ENCODE measurements around the gene VARS1.

DNA sequence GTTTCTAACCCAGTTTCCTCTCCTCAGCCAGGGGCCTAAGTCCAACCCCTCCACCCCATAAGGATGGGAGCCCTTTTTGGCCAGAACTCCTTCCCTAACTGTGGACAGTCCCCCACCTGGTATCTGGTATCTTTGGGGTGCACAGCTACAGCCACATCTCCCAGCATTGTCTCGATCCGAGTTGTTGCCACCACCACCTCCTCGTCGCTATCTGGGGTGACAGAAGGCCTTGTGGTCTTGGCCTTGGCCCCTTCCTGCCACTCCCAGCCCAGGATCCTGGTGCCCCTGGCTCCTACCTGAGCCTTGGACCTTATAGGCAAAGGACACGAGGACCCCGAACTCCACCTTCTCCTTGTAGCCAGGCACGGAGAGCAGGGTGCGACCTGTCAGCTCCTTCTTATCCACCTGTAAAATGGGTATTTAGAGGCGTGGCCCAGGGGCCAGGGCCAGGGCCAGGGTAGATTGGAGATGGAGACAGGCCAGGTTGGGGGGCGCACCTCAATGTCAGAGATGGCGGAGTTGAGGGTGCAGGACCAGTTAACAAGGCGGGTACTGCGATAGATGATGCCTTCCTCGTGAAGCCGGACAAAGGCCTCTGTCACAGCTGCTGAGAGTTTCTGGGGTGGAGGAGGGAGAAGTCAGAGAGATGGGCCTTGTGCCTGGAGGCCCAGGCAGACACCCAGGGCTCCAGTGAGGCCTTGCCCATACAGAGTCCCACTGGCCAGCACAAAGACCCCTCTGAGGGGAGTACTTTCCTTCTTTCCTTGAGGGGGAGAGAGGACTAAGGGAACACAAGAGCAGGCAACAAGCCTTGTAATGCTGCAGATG, 11.2 kb downstream of the VARS1 start:
- TF ChIP-seq POLR2AphosphoS5 (IDR thresholded peaks at IDR 0.05) (no peak), CTCF (IDR thresholded peaks at IDR 0.05) (no peak)

Data from sigmoid colon (tissue), 4 donors.